Skeletal muscle tissue (tissue), 4 donors: ENCODE results near the gene PDRG1. TPM values are rescaled to one million over a fixed set of nuclear protein-coding genes. Genes with fewer than 3 reads are reported as not detected.
"Not testable (repeated sequence)": the region's sequence is repeated elsewhere in the genome, so short reads cannot be mapped to it uniquely, and the experiment has no call there.

Source experiments
- H3K27ac ChIP-seq: one replicate; pipeline ENCODE4 v1.7.0; 2013; ENCODE audit warnings: mild to moderate bottlenecking, low read depth, low read length, inconsistent platforms
- H3K27me3 ChIP-seq, 3 donors: one replicate each; pipeline ENCODE4 v1.7.0; 2013; ENCODE audit warnings: low read length in 3 of 3; ENCODE audit not compliant: control insufficient read depth in 3 of 3, insufficient read depth in 3 of 3
- H3K36me3 ChIP-seq, 3 donors: one replicate each; pipeline ENCODE4 v1.7.0; 2013; ENCODE audit warnings: low read length in 3 of 3; ENCODE audit not compliant: control insufficient read depth in 3 of 3, insufficient read depth in 3 of 3
- H3K4me1 ChIP-seq, 3 donors: one replicate each; pipeline ENCODE4 v1.7.0; 2013; ENCODE audit warnings: low read length in 3 of 3, mild to moderate bottlenecking in 3 of 3; ENCODE audit not compliant: control insufficient read depth in 3 of 3, insufficient read depth in 3 of 3
- H3K4me3 ChIP-seq, 3 donors: one replicate each; pipeline ENCODE4 v1.7.0; 2013; ENCODE audit warnings: low read length in 3 of 3
- H3K9ac ChIP-seq, 3 donors: one replicate each; pipeline ENCODE4 v1.7.0; 2013; ENCODE audit warnings: low read length in 3 of 3, mild to moderate bottlenecking in 3 of 3, moderate library complexity in 2 of 3, low read depth in 1 of 3
- H3K9me3 ChIP-seq, 3 donors: one replicate each; pipeline ENCODE4 v1.7.0; 2013; ENCODE audit warnings: low read length in 3 of 3; ENCODE audit not compliant: control insufficient read depth in 3 of 3
- total RNA-seq: library from RNA; depleted of rRNA; stranded (reverse); fragments of >200 nt; gene quantifications from one replicate; pipeline ENCODE4 v1.2.3, GENCODE V29; 2014
- donor health status: Osteomylitis.

The PDRG1 gene
- total RNA-seq, 1 donor from 2014 or later, result 3.1 TPM

- H3K4me1 ChIP-seq, result no peaks in the 10 kb centered on the region
- no peak overlapping the region for H3K9ac ChIP-seq
- no peak overlapping the region for H3K4me3 ChIP-seq
- H3K9me3 ChIP-seq, result no peaks in the 10 kb centered on the region
- H3K27me3 ChIP-seq, result no peaks in the 10 kb centered on the region
- no peak overlapping the region for H3K27ac ChIP-seq
- no peaks in the 10 kb centered on the region for H3K36me3 ChIP-seq
These were observed 18.1 kb downstream of the PDRG1 start for GRCh38 chr20:31933698-31934097.

GRCh38 chr20:31930779-31931178 is 21.1 kb downstream of the PDRG1 start:
- Histone ChIP-seq H3K27ac (no peak overlapping the region), H3K36me3 (no peaks in the 10 kb centered on the region), H3K27me3 (peaks cover 3 to 4% (median 4%) of the 10 kb centered on the region in 3 donors), H3K4me1 (no peaks in the 10 kb centered on the region), H3K4me3 (no peak overlapping the region), H3K9me3 (no peaks in the 10 kb centered on the region), H3K9ac (no peak overlapping the region)

- not testable (repeated sequence) for H3K27me3 ChIP-seq, H3K4me1 ChIP-seq, H3K36me3 ChIP-seq, H3K27ac ChIP-seq, H3K9ac ChIP-seq, H3K9me3 ChIP-seq, H3K4me3 ChIP-seq
These were observed 22.2 kb downstream of the PDRG1 start for GRCh38 chr20:31929631-31930030.

GRCh38 chr20:31927627-31928159 is 24.2 kb downstream of the PDRG1 start:
- no peaks in the 10 kb centered on the region for H3K4me1 ChIP-seq
- no peak overlapping the region for H3K27ac ChIP-seq
- H3K9me3 ChIP-seq, result no peaks in the 10 kb centered on the region
- no peaks in the 10 kb centered on the region for H3K36me3 ChIP-seq
- no peak overlapping the region for H3K9ac ChIP-seq
- H3K27me3 ChIP-seq, result peaks cover 10 to 21% (median 12%) of the 10 kb centered on the region in 3 donors
- no peak overlapping the region for H3K4me3 ChIP-seq

GRCh38 chr20:31926493-31926892 is 25.4 kb downstream of the PDRG1 start:
- H3K27ac ChIP-seq, result no peak overlapping the region
- H3K9ac ChIP-seq, result no peak overlapping the region
- no peaks in the 10 kb centered on the region for H3K9me3 ChIP-seq
- peaks cover 10 to 21% (median 12%) of the 10 kb centered on the region in 3 donors for H3K27me3 ChIP-seq
- H3K4me3 ChIP-seq, result no peak overlapping the region
- H3K4me1 ChIP-seq, result no peaks in the 10 kb centered on the region
- H3K36me3 ChIP-seq, result no peaks in the 10 kb centered on the region

GRCh38 chr20:31925631-31926030 is 26.2 kb downstream of the PDRG1 start:
- Histone ChIP-seq H3K27ac (no peak overlapping the region), H3K36me3 (no peaks in the 10 kb centered on the region), H3K27me3 (peaks cover 10 to 21% (median 12%) of the 10 kb centered on the region in 3 donors), H3K9me3 (no peaks in the 10 kb centered on the region), H3K4me1 (no peaks in the 10 kb centered on the region), H3K4me3 (no peak overlapping the region), H3K9ac (no peak overlapping the region)

- Histone ChIP-seq H3K4me1 (no peaks in the 10 kb centered on the region), H3K4me3 (no peak overlapping the region), H3K9ac (no peak overlapping the region), H3K36me3 (no peaks in the 10 kb centered on the region), H3K9me3 (no peaks in the 10 kb centered on the region), H3K27me3 (peaks cover 10 to 29% (median 16%) of the 10 kb centered on the region in 3 donors), H3K27ac (no peak overlapping the region)
These were observed 27.3 kb downstream of the PDRG1 start for GRCh38 chr20:31924561-31924960.

GRCh38 chr20:31923388-31924331 is 28.2 kb downstream of the PDRG1 start:
- H3K36me3 ChIP-seq, result no peaks in the 10 kb centered on the region
- H3K27ac ChIP-seq, result no peak overlapping the region
- no peak overlapping the region for H3K4me3 ChIP-seq
- no peaks in the 10 kb centered on the region for H3K9me3 ChIP-seq
- no peak overlapping the region for H3K9ac ChIP-seq
- no peaks in the 10 kb centered on the region for H3K4me1 ChIP-seq
- H3K27me3 ChIP-seq, result peaks cover 10 to 35% (median 21%) of the 10 kb centered on the region in 3 donors

GRCh38 chr20:31922588-31922987 is 29.3 kb downstream of the PDRG1 start:
- peaks cover 10 to 37% (median 23%) of the 10 kb centered on the region in 3 donors for H3K27me3 ChIP-seq
- H3K9me3 ChIP-seq, result no peaks in the 10 kb centered on the region
- no peak overlapping the region for H3K4me3 ChIP-seq
- no peaks in the 10 kb centered on the region for H3K36me3 ChIP-seq
- no peaks in the 10 kb centered on the region for H3K4me1 ChIP-seq
- no peak overlapping the region for H3K9ac ChIP-seq
- H3K27ac ChIP-seq, result no peak overlapping the region

- no peaks in the 10 kb centered on the region for H3K36me3 ChIP-seq
- no peaks in the 10 kb centered on the region for H3K4me1 ChIP-seq
- H3K9ac ChIP-seq, result no peak overlapping the region
- H3K9me3 ChIP-seq, result no peaks in the 10 kb centered on the region
- H3K4me3 ChIP-seq, result no peak overlapping the region
- H3K27me3 ChIP-seq, result peaks cover 10 to 37% (median 23%) of the 10 kb centered on the region in 3 donors
- H3K27ac ChIP-seq, result no peak overlapping the region
These were observed 29.7 kb downstream of the PDRG1 start for GRCh38 chr20:31922181-31922580.
